GM18951 (cell line): ENCODE measurements around the gene CHCHD4.

Experiments
- POLR2A ChIP-seq: IDR thresholded peaks from 4 replicates; pipeline ENCODE4 v1.6.1; 2011; ENCODE audit warnings: mild to moderate bottlenecking; ENCODE audit not compliant: insufficient read length, insufficient read depth; ENCODE audit errors: extremely low read depth
- in situ Hi-C: fragments of 300-500 bp; cut with MboI; formaldehyde crosslinking; loops from one replicate; pipeline ENCODE4 v1.12.0; 2022; ENCODE audit warnings: low sequenced_read_pairs, mixed read lengths, inconsistent platforms; ENCODE audit not compliant: unreplicated experiment

CHCHD4 gene

DNA sequence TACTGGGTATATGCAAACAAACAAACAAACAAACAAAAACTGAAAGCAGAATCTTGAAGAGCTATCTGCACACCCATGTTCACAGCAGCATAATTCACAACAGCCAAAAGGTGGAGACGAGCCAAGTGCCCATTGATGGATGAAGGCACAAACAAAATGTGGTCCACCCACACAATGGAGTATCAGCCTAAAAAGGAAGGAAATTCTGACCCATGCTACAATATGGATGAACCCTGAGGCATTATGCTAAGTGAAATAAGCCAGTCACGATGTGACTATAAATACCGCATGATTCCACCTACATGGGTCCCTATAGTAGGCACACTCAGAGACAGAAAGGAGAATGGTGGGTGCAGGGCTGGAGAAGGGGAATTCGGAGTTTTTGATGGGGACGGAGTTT lies 29.6 kb upstream of the CHCHD4 start:
- in situ Hi-C loops, result no loop called here
- TF ChIP-seq POLR2A, result no peak

DNA sequence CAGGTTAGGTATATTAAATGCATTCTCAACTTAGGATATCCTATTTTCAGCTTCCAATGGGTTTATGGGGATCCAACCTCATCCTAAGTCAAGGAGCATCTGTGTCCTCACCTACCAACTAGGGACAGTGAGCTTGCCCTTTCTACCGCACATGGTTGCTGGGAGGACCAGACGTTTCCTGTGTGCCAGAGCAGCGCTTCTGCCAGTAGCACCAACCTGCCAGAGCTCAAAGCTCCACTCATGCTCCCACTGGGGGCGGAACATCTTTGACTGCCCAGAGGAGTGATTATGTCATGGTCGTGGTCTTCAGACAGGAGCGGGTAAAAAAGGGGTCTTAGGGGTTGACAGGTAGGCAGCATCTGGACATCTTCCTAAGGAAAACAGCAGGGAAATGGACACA lies 29.0 kb upstream of the CHCHD4 start:
- in situ Hi-C loops, result no loop called here
- no peak for TF ChIP-seq POLR2A

DNA sequence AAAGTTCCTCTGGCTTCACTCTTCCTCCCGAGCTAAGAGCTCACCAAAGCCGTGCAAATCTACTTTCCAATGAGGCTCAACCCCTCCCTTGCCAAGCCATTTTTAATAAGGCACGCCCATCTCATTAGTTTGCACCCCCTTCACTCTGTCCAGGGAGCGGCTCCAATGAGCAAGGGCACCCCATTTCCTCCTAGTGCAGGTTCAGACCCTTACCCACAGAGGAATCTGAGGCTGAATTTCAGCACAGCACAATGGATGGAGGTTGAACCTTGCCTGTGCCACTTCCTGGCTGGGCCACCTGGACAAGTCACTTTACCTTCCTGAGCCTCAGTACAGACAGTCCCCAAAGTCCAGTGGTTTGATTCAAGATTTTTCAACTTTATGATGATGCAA lies 28.3 kb upstream of the CHCHD4 start:
- no peak for TF ChIP-seq POLR2A
- in situ Hi-C loops, result no loop called here

DNA sequence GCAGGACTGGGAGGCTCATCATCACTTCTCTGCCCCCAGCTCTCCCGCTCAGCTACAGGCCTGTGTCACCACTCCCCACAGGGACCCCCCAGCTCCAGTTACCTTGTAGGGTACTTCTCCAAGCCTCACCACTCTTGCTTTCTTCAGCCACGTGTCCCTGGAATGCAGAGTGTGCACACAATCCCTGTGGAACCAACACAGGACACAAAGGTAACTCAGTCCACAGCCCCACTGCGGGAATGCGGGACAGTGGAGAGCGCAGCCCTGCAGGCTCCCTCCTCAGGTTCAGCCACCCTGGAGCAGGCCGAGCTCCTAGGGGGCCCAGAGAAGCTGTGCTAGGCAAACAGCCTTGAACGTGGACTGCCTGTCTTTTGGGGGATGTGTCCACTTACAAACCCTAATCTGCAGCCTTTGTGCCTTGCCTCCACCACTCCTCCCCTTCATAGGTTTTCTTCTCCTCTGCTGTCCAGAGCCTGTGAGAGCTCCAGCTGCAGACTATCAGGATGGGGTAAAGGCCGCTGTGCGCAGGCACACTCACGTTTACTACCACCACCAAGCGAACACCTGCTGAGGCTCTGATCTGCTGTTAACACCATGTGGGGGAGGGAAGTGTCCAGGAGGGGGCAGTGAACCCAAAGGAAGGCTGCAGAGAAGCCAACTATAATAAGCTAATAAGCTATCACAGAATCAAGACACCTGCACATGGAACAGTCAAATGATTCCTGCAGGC lies 27.7 kb upstream of the CHCHD4 start:
- in situ Hi-C loops, result no loop called here
- no peak for TF ChIP-seq POLR2A

DNA sequence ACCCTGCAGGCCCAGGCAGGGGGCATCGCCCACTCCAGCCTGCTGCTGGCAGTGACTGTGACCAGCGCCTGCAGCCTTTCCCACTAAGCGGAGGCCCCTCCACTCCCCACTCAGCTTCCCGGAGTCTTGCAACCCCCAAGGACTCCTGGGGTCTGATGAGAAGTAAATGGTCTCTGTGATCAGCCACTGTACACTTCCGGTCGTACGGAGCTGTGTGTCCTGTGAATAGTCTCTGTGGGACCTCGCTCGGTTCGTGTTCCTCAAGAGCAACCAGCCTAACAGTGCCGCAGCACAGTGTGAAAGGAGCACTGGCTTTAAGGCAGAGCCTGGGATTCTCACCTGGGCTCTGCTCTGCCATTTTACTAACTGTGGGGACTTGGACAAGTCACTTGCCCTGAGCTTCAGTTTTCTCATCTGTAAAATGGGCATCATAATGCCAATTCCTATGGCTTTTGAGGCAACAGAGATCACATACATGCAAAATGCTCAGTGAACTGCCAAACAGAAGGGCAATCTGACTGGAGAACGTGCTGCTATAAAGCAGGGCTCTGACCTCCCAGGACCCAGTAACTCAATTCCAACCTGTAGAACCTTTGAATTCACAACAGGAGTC lies 26.9 kb upstream of the CHCHD4 start:
- TF ChIP-seq POLR2A, result no peak
- in situ Hi-C loops, result no loop called here

DNA sequence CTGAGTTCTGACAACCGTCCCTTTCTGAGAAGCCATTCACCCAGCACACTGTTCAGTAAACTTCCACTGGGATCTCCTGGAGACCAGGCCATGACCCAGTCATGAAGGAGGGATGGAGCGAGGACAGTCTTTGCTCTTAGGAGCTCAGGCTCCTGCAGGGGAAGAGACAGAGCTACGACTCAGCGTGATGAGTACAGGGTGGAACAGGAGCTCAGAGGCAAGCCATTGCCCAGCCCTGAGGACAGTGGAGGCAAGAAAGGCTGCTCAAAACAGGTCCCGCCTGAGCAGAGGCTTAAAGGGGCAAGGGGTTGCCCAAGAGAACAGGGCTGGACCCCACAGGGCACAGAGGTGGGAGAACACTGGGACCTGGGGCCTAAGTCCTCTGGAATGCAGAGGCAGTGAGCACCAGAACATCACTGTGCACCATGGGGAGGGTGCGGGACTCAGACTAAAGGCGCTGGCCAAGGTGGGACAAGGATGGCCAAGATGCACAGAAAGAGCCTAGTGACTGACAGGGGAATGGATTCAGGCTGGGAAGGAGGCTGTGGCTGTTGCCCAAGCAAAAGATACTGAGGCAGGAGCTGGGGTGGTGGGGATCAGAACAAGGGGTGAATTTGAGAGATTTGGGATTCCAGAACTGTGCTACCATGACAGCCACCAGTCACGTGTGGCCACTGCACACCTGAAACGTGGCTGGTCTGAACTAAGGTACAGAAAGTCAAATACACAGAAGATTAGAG lies 26.0 kb upstream of the CHCHD4 start:
- TF ChIP-seq POLR2A, result no peak
- in situ Hi-C loops, result no loop called here

DNA sequence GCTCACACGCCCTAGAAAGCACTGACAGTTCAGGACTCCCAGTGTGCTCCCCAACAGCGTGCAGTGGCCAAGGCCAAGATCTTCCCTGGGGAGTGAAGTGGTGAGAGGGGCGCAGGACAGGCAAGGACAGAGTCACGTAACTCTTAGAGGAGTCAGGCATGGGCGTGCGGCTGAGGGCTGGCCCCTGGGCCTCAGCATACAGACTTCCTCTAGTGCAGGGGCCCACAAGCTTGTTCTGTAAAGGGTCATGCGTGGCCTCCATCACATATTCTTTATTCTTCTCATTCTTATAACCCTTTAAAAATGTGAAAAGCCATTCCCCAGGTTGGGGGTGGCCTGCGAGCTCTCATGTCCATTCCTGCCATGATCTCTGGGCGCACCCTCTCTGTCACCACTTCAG lies 25.4 kb upstream of the CHCHD4 start:
- in situ Hi-C loops, result no loop called here
- TF ChIP-seq POLR2A, result no peak

DNA sequence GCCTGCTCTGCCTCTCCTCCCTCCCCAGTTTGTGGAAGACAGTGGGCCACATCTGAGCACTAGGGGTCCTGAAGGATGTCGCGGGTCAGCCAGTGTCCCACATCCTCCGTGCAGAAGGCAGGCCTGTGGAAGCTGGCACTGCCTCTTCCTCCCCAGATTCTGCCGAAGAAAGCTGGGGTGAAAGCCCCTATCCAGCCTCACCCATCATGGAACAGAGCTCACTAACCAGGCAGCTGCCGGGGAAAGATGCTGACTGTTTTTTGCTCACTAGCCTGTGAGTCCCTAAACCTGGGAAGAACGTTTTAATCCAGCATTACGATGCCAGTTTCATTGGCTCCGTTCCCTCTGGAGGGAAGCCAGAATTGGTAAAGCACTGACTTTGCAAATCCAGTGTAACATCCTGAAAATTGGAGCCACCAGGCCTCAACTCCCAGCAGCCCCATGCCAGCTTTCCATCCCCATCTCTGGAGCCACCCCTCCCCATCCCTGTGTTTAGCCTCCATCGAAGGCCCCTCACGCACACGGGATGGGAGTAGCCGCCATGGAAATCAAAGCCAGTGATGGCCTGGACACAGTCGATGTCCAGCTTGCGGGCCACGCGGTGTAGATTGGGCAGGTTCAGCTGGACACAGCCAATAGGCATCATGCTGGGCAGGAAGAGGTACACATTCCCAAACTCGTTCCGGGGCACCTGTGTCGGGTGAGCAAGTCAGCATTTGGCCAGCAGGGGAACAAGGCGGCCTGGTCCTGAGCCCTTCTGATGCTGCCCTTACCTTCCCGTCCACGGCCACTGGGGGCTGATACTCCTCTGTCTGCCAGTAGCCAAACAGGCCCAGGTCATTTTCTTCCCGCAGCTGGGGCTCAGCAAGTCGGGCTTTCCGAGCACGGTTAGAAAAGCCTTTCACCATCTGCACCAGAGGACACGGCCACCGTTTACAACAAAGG lies 23.6 kb upstream of the CHCHD4 start:
- in situ Hi-C loops, result no loop called here
- TF ChIP-seq POLR2A, result no peak

DNA sequence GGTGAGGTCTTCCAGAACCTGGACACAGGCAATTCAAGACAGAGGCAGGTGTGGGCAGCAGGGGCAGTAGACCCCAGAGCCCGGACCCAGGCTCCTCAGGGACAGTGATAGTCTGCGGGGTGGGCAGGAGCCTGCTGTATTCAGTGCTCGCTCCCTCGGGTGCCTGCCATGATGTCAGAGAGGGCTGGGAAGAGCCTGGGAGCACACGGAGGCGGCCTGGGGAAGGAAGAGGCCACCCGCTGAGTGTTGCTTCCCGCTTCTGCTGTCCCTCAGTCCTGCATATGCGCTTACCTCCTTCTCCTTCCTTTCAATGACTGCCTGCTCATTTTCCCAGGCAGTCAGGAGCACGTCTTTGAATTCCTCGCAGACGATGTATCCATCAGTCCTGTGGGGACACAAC lies 22.9 kb upstream of the CHCHD4 start:
- TF ChIP-seq POLR2A, result no peak
- in situ Hi-C loops, result no loop called here

DNA sequence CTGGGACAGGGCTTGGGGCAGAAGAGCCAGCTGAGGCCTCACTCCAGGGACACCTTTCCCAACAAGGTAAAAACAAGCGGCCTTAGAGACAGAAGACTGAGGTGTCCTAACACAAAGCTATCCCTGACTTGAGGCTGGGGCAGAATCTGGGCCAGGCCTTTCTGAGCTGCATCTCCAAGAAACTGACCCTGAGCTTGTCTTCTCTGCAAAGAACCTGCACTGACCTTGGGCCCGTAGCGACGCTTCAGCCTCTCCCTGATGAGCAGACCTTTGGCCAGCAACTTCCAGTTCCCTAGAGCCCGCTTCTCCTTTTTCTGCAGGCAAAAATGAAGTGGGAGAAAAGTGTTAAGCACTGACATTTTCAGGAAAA lies 22.4 kb upstream of the CHCHD4 start:
- in situ Hi-C loops, result no loop called here
- no peak for TF ChIP-seq POLR2A

DNA sequence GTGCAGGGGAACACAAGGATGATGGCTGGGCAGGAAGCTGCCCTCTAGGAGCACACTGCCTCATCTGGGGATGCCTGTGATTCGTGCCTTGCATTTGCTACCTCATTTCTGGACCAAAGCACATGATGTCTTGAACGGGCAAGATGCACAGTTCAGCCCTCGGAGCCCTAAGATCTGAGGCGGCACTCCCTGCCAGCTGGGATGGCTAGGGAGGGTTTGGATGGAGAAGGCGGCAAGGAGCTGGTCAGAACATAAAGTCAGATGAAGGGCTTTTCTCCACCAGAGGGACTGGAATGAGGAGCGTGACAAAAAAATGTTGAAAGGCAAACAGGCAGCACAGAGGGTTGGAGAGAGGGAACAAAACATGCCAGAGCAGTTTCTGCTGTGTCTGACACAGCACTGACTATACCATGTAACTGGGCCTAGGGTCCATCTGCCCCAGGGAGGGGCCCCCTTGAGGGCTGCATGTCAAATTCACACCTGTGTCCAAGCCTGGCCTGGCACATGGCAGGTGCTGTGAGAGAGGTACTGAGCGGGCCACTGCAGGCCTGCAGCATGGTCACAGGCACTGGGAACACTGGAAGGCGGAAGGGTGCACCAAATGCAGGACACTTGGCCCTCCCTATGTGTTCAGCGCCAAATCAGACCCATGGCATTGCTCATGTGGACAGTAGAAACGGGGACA lies 21.9 kb upstream of the CHCHD4 start:
- in situ Hi-C loops, result no loop called here
- TF ChIP-seq POLR2A, result no peak

DNA sequence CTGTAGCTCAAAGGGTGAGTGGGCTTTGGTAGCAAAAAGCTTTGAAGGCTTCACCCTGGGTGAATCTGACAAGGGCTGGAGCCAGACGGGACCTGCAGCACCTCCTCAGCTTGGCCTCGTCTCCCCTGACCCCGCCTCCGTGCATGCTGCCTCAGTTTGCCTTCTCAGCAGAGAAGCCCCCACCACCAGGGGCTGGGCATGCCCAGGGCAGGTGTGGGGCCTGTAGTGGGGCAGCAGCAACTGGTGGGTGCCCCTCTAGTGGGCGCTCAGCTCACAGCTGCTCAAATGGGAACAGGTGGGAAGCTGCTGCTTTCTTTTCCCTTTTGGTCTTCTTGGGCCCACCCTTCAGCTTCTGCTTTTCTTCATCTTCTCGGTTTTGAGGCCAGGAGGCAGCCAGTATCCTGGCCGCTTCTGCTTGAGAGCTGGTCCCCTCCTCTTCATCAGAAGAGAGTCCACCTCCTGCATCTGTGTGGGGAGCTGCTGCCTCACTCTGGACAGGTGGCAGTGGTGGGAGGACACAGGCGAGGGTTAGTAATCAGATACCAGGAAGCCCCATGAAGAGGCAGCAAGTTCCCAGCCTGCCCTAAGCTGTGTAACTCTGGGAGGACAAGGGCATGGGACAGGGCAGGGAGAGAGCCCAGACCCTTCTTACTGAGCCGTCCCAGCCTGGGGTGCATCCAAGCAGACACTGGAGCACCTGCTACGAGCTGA lies 21.2 kb upstream of the CHCHD4 start:
- in situ Hi-C loops, result no loop called here
- TF ChIP-seq POLR2A, result no peak
